HEK293 (cell line): ENCODE measurements around the gene FAM13B.

Source experiments
- GLI4 ChIP-seq: fragments of 450-650 bp; formaldehyde crosslinking; IDR thresholded peaks from 2 replicates; pipeline ENCODE4 v1.5.1; 2016; ENCODE audit warnings: missing biosample characterization, missing genetic modification characterization
- GLIS2 ChIP-seq: fragments of 450-650 bp; formaldehyde crosslinking; IDR thresholded peaks from 2 replicates; pipeline ENCODE4 v1.5.1; 2016; ENCODE audit warnings: missing biosample characterization, missing genetic modification characterization
- HOXC10 ChIP-seq: sonication (generic); formaldehyde crosslinking; IDR thresholded peaks from 2 replicates; pipeline ENCODE4 v1.8.1; 2023; ENCODE audit warnings: mild to moderate bottlenecking, missing genetic modification reagents
- HOXD13 ChIP-seq: sonication (generic); formaldehyde crosslinking; IDR thresholded peaks from 2 replicates; pipeline ENCODE4 v1.8.0; 2022; ENCODE audit warnings: missing genetic modification reagents, borderline replicate concordance
- SALL2 ChIP-seq: fragments of 450-650 bp; formaldehyde crosslinking; IDR thresholded peaks from 2 replicates; pipeline ENCODE4 v1.5.0; 2017; ENCODE audit warnings: missing biosample characterization, mild to moderate bottlenecking, missing genetic modification characterization, borderline replicate concordance
- SP2 ChIP-seq: fragments of 450-650 bp; formaldehyde crosslinking; IDR thresholded peaks from 2 replicates; pipeline ENCODE4 v1.5.1; 2016; ENCODE audit warnings: missing biosample characterization, missing genetic modification characterization
- ZBTB21 ChIP-seq: fragments of 450-650 bp; formaldehyde crosslinking; IDR thresholded peaks from 2 replicates; pipeline ENCODE4 v1.5.1; 2017; ENCODE audit warnings: missing biosample characterization, missing genetic modification characterization
- ZNF133 ChIP-seq: fragments of 450-650 bp; formaldehyde crosslinking; IDR thresholded peaks from 2 replicates; pipeline ENCODE4 v1.5.1; 2016; ENCODE audit warnings: missing biosample characterization, missing genetic modification characterization
- ZNF157 ChIP-seq: fragments of 450-650 bp; formaldehyde crosslinking; IDR thresholded peaks from 2 replicates; pipeline ENCODE4 v1.5.1; 2016; ENCODE audit warnings: missing biosample characterization, missing genetic modification characterization
- ZNF175 ChIP-seq: fragments of 450-650 bp; formaldehyde crosslinking; IDR thresholded peaks from 2 replicates; pipeline ENCODE4 v1.5.1; 2016; ENCODE audit warnings: missing biosample characterization, missing genetic modification characterization
- ZNF24 ChIP-seq: fragments of 450-650 bp; formaldehyde crosslinking; IDR thresholded peaks from 2 replicates; pipeline ENCODE4 v1.5.1; 2016; ENCODE audit warnings: missing biosample characterization, missing genetic modification characterization
- ZNF280C ChIP-seq: fragments of 450-650 bp; formaldehyde crosslinking; IDR thresholded peaks from 2 replicates; pipeline ENCODE4 v1.5.1; 2016; ENCODE audit warnings: missing biosample characterization, missing genetic modification characterization
- ZNF311 ChIP-seq: fragments of 450-650 bp; formaldehyde crosslinking; IDR thresholded peaks from 2 replicates; pipeline ENCODE4 v1.5.1; 2017; ENCODE audit warnings: missing biosample characterization, missing genetic modification characterization, borderline replicate concordance
- ZNF341 ChIP-seq: fragments of 450-650 bp; formaldehyde crosslinking; IDR thresholded peaks from 2 replicates; pipeline ENCODE4; 2016; ENCODE audit warnings: low read depth, missing biosample characterization, missing genetic modification characterization
- ZNF366 ChIP-seq: fragments of 450-650 bp; formaldehyde crosslinking; conservative IDR thresholded peaks from 2 replicates; pipeline ENCODE4 v1.5.1; 2016; ENCODE audit warnings: missing biosample characterization, missing genetic modification characterization
- ZNF449 ChIP-seq: fragments of 450-650 bp; formaldehyde crosslinking; IDR thresholded peaks from 2 replicates; pipeline ENCODE4 v1.5.1; 2017; ENCODE audit warnings: missing biosample characterization, mild to moderate bottlenecking, missing genetic modification characterization, moderate library complexity
- ZNF48 ChIP-seq: fragments of 450-650 bp; formaldehyde crosslinking; IDR thresholded peaks from 2 replicates; pipeline ENCODE4 v1.5.1; 2016; ENCODE audit warnings: missing biosample characterization, missing genetic modification characterization
- ZNF521 ChIP-seq: fragments of 450-650 bp; formaldehyde crosslinking; IDR thresholded peaks from 2 replicates; pipeline ENCODE4 v1.5.1; 2017; ENCODE audit warnings: missing biosample characterization, mild to moderate bottlenecking, missing genetic modification characterization
- ZNF629 ChIP-seq: fragments of 450-650 bp; formaldehyde crosslinking; IDR thresholded peaks from 2 replicates; pipeline ENCODE4 v1.5.1; 2017; ENCODE audit warnings: missing biosample characterization, missing genetic modification characterization
- ZNF660 ChIP-seq: fragments of 450-650 bp; IDR thresholded peaks from 2 replicates; pipeline ENCODE4 v1.5.1; 2018; ENCODE audit warnings: missing biosample characterization, mild to moderate bottlenecking, missing genetic modification characterization
- ZNF768 ChIP-seq: fragments of 450-650 bp; formaldehyde crosslinking; IDR thresholded peaks from 2 replicates; pipeline ENCODE4 v1.5.1; 2018; ENCODE audit warnings: missing biosample characterization, mild to moderate bottlenecking, missing genetic modification characterization
- ZNF830 ChIP-seq: fragments of 450-650 bp; IDR thresholded peaks from 2 replicates; pipeline ENCODE4 v1.5.0; 2018; ENCODE audit warnings: missing biosample characterization, missing genetic modification characterization, low read depth, mild to moderate bottlenecking, moderate library complexity
- ZNF837 ChIP-seq: fragments of 450-650 bp; formaldehyde crosslinking; IDR thresholded peaks from 2 replicates; pipeline ENCODE4 v1.5.1; 2016; ENCODE audit warnings: missing biosample characterization, missing genetic modification characterization
- TF ChIP-seq, protein P1 (sequence below): fragments of 450-650 bp; formaldehyde crosslinking; IDR thresholded peaks from 2 replicates; pipeline ENCODE4 v1.5.1; 2016; ENCODE audit warnings: missing biosample characterization, missing genetic modification characterization
- TF ChIP-seq, protein P2 (sequence below): fragments of 450-650 bp; formaldehyde crosslinking; IDR thresholded peaks from 2 replicates; pipeline ENCODE4 v1.5.1; 2017; ENCODE audit warnings: missing biosample characterization, missing genetic modification characterization
- TF ChIP-seq, protein P3 (sequence below): fragments of 450-650 bp; formaldehyde crosslinking; IDR thresholded peaks from 2 replicates; pipeline ENCODE4 v1.5.1; 2016; ENCODE audit warnings: missing biosample characterization, missing genetic modification characterization
- TF ChIP-seq, protein P4 (sequence below): fragments of 450-650 bp; formaldehyde crosslinking; IDR thresholded peaks from 2 replicates; pipeline ENCODE4 v1.5.1; 2016; ENCODE audit warnings: missing biosample characterization, missing genetic modification characterization
- TF ChIP-seq, protein P5 (sequence below): IDR thresholded peaks from 2 replicates; pipeline ENCODE4 v1.6.1; 2011; ENCODE audit warnings: mild to moderate bottlenecking, low read depth, low read length, borderline replicate concordance

FAM13B gene

DNA sequence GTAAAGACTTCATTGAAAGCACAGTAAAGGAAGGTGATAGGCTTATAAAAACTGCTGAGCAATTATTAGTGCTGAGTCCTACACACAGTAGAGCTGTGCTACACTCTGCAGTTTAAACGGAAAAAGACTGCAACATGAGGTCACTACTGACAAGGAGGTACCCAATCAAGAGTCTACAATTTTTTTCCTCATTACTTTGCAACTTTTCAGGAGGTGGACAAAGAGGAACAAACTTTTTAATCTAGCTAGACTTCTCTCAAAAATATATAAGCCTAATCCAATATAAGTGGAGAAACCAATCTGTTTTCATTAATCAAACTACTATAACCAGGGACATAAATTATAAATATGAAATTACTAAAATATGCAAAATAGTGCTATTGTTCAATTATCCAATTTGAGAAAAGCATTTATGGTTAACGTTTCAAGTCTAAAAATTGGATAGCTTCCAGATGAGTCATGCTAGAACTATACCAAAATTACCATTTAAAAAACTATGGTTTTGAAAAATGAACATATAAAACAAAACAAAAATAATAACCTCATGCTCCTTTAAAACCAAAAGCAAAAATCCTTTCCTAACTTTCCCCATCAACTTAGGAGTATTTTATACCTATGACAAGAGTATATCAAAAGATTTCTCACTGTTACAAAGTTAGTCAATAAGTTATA, 37.7 kb downstream of the FAM13B start (continued):
- TF ChIP-seq, protein P1, sequence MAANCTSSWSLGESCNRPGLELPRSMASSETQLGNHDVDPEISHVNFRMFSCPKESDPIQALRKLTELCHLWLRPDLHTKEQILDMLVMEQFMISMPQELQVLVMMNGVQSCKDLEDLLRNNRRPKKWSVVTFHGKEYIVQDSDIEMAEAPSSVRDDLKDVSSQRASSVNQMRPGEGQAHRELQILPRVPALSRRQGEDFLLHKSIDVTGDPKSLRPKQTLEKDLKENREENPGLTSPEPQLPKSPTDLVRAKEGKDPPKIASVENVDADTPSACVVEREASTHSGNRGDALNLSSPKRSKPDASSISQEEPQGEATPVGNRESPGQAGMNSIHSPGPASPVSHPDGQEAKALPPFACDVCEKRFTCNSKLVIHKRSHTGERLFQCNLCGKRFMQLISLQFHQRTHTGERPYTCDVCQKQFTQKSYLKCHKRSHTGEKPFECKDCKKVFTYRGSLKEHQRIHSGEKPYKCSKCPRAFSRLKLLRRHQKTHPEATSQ (tag by site-specific recombination) = no peak
- TF ChIP-seq ZNF341 (tag by site-specific recombination) = no peak
- TF ChIP-seq, protein P2, sequence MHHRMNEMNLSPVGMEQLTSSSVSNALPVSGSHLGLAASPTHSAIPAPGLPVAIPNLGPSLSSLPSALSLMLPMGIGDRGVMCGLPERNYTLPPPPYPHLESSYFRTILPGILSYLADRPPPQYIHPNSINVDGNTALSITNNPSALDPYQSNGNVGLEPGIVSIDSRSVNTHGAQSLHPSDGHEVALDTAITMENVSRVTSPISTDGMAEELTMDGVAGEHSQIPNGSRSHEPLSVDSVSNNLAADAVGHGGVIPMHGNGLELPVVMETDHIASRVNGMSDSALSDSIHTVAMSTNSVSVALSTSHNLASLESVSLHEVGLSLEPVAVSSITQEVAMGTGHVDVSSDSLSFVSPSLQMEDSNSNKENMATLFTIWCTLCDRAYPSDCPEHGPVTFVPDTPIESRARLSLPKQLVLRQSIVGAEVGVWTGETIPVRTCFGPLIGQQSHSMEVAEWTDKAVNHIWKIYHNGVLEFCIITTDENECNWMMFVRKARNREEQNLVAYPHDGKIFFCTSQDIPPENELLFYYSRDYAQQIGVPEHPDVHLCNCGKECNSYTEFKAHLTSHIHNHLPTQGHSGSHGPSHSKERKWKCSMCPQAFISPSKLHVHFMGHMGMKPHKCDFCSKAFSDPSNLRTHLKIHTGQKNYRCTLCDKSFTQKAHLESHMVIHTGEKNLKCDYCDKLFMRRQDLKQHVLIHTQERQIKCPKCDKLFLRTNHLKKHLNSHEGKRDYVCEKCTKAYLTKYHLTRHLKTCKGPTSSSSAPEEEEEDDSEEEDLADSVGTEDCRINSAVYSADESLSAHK (tag by site-specific recombination) = no peak
- TF ChIP-seq ZNF660 (tag by site-specific recombination) = no peak
- 0 out of 2 replicates have a peak, but pooled peaks have one; percentile 25 for TF ChIP-seq ZNF366 (tag by site-specific recombination)
- TF ChIP-seq GLIS2 = no peak
- TF ChIP-seq ZNF311 (tag by site-specific recombination) = no peak
- TF ChIP-seq ZNF837 (tag by site-specific recombination) = no peak
- TF ChIP-seq ZNF280C (tag by site-specific recombination) = no peak
- no peak for TF ChIP-seq ZNF157 (tag by site-specific recombination)
- TF ChIP-seq, protein P3, sequence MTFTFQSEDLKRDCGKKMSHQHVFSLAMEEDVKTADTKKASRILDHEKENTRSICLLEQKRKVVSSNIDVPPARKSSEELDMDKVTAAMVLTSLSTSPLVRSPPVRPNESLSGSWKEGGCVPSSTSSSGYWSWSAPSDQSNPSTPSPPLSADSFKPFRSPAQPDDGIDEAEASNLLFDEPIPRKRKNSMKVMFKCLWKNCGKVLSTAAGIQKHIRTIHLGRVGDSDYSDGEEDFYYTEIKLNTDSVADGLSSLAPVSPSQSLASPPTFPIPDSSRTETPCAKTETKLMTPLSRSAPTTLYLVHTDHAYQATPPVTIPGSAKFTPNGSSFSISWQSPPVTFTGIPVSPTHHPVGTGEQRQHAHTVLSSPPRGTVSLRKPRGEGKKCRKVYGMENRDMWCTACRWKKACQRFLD = no peak
- no peak for TF ChIP-seq ZNF175 (tag by site-specific recombination)
- no peak for TF ChIP-seq ZNF48 (tag by site-specific recombination)
- TF ChIP-seq, protein P4, sequence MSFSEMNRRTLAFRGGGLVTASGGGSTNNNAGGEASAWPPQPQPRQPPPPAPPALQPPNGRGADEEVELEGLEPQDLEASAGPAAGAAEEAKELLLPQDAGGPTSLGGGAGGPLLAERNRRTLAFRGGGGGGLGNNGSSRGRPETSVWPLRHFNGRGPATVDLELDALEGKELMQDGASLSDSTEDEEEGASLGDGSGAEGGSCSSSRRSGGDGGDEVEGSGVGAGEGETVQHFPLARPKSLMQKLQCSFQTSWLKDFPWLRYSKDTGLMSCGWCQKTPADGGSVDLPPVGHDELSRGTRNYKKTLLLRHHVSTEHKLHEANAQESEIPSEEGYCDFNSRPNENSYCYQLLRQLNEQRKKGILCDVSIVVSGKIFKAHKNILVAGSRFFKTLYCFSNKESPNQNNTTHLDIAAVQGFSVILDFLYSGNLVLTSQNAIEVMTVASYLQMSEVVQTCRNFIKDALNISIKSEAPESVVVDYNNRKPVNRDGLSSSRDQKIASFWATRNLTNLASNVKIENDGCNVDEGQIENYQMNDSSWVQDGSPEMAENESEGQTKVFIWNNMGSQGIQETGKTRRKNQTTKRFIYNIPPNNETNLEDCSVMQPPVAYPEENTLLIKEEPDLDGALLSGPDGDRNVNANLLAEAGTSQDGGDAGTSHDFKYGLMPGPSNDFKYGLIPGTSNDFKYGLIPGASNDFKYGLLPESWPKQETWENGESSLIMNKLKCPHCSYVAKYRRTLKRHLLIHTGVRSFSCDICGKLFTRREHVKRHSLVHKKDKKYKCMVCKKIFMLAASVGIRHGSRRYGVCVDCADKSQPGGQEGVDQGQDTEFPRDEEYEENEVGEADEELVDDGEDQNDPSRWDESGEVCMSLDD = no peak
- peak; percentile 74 for TF ChIP-seq ZNF629 (tag by site-specific recombination)
- no peak for TF ChIP-seq SALL2
- no peak for TF ChIP-seq SP2 (tag by site-specific recombination)
- no peak for TF ChIP-seq ZNF449 (tag by site-specific recombination)
- TF ChIP-seq ZNF768 (tag by site-specific recombination) = 0 out of 2 replicates have a peak, but pooled peaks have one; percentile 15
- no peak for TF ChIP-seq HOXD13 (CRISPR knock-in tag)
- no peak for TF ChIP-seq ZNF830
- no peak for TF ChIP-seq ZNF521 (tag by site-specific recombination)
- TF ChIP-seq ZBTB21 = peak; percentile 32; the same call in 1 of the 2 replicates
- no peak for TF ChIP-seq ZNF133 (tag by site-specific recombination)
- TF ChIP-seq, protein P5, sequence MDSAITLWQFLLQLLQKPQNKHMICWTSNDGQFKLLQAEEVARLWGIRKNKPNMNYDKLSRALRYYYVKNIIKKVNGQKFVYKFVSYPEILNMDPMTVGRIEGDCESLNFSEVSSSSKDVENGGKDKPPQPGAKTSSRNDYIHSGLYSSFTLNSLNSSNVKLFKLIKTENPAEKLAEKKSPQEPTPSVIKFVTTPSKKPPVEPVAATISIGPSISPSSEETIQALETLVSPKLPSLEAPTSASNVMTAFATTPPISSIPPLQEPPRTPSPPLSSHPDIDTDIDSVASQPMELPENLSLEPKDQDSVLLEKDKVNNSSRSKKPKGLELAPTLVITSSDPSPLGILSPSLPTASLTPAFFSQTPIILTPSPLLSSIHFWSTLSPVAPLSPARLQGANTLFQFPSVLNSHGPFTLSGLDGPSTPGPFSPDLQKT = no peak
- no peak for TF ChIP-seq ZNF24 (tag by site-specific recombination)
- no peak for TF ChIP-seq GLI4 (tag by site-specific recombination)
- TF ChIP-seq HOXC10 (CRISPR knock-in tag) = no peak
